ENCODE data around the gene PWWP2B.

The PWWP2B gene

DNA sequence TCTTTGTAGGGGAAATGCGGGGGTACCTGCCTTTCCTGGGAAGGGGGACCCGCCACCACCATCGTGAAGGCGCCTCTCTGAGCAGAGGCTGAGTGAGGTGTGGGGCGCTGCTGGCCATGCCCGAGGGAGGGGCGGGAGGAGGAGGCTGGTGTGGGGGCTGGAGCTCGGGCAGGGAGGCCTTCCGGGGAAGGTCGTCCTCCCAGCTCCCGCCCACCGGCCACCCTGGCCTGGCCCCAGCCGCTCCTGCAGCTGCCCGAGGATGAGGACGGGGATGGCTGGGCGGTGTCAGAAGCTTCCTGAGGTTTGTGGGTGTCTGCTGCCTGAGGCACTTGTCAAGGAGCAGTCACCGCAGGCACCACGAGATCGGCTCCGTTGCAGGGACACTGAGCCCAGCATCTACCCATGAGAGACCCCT lies 11.4 kb downstream of the PWWP2B start:
- FAIRE-seq (no peak), DNase-seq (ENCODE audit: insufficient read length, low spot score) (no peak)
- TF ChIP-seq POLR2AphosphoS5 (IDR thresholded peaks at IDR 0.05; ENCODE audit: low read depth, low read length) (no peak), PAX5 (IDR thresholded peaks at IDR 0.05; ENCODE audit: insufficient read depth, low read length, severe bottlenecking) (no peak), POLR2A (IDR thresholded peaks at IDR 0.05; ENCODE audit: low read depth, low read length) (no peak), TAF1 (IDR thresholded peaks at IDR 0.05; ENCODE audit: low read depth, low read length) (no peak)

DNA sequence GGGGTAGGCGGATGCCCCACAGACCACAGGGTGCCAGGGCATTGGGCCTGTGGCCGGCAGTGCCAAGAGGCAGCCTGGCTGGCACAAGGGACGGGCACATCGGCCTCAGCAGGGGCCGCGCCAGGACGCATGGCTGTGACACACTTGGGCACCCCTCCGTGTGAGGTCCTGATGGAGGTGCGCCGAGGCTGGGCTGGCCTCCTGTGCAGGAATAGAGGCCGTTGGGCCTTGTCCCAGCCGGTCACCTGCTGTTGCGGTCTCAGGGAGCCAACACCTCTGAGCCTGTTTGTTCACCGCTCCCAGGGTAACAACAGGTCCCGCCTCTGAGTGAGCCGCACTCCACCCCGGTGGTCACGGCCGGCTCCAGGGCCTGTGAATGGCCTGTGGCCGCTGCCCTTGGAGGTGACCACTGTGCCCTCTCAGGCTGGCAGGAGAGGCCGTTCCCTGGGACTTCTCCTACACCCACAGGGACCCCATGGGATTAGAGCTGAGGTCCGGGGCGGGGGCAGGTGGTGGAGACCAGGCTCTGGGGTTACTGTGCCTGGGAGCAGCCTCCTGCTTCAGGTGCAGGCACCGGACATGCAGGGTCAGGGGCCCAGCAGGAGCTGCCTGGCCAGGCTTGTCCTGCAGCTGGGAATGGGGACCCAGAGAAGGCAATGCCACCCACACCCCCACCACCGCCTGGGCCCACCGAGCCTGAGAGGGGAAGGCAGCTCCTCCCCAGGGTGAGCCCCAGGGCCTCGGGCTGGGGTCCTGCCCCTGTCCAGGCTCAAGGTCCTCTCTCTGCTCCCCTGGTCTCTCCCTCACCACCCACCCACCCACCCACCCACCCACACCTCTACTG lies 12.0 kb downstream of the PWWP2B start:
- TF ChIP-seq TAF1 (IDR thresholded peaks at IDR 0.05; ENCODE audit: low read depth, low read length), result no peak
- no peak for TF ChIP-seq POLR2AphosphoS5 (IDR thresholded peaks at IDR 0.05; ENCODE audit: low read depth, low read length)
- no peak for TF ChIP-seq SPI1 (IDR thresholded peaks at IDR 0.05; ENCODE audit: low read depth, low read length)
- no peak for TF ChIP-seq POU2F2 (IDR thresholded peaks at IDR 0.05; ENCODE audit: low read depth, low read length)
- no peak for TF ChIP-seq POLR2A (IDR thresholded peaks at IDR 0.05; ENCODE audit: low read depth, low read length)
- TF ChIP-seq PAX5 (IDR thresholded peaks at IDR 0.05; ENCODE audit: insufficient read depth, low read length, severe bottlenecking), result no peak
- FAIRE-seq (no peak), DNase-seq (ENCODE audit: insufficient read length, low spot score) (no peak)

DNA sequence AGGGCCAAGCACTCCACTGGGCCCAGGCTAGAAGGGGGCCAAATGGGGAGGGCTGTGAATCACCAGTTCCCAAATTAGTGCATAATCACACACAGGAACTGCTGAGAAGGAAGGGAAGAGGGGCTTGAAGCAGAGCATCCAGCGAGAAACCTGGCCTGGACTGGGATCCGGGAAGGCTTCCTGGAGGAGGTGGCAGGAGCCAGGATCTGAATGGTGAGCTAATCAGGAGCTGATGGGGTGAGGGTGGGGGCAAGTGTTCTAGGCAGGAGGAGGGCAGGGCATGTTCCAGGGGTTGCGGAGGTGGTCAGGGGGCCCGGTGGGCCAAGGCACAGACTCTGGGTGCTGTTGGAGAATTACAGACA lies 12.6 kb downstream of the PWWP2B start:
- TF ChIP-seq PAX5 (IDR thresholded peaks at IDR 0.05; ENCODE audit: insufficient read depth, low read length, severe bottlenecking) (no peak), TAF1 (IDR thresholded peaks at IDR 0.05; ENCODE audit: low read depth, low read length) (no peak), POLR2A (IDR thresholded peaks at IDR 0.05; ENCODE audit: low read depth, low read length) (no peak), SPI1 (IDR thresholded peaks at IDR 0.05; ENCODE audit: low read depth, low read length) (no peak)
- DNase-seq (ENCODE audit: insufficient read length, low spot score), result no peak
- FAIRE-seq, result no peak

DNA sequence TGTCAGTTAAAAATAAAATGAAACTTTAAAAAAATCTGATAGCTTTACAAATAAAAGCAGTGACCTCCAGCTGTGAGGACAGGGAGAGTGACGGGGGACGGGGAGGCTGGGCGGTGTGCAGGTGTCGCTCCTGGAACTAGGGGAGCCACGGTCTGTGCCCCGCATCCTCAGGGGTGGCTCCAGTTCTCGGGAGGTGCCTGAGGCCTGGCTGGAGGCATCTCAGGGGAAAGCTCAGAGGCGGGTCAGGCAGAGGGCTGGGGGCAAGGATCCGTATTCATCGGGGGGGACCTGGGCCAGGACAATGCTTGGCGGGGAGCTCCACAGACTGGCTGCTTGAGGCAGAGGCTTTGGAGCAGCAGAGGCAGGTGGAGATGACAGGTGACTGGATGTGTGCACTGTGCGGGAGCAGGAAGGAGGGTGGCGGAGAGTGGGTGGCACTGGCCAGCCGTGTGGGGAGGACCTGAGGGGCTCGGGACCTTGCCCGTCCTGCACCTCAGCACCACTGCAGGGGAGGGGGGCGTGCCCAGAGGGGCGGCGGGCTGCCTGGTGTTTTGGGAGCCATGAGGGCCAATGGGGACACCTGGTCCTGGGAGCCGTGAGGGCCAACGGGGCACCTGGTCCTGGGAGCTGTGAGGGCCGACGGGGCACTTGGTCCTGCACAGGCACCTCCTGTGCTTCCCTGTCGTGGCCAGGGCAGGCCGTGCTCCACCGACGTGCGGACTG lies 13.2 kb downstream of the PWWP2B start:
- TF ChIP-seq SPI1 (IDR thresholded peaks at IDR 0.05; ENCODE audit: low read depth, low read length) (no peak), TAF1 (IDR thresholded peaks at IDR 0.05; ENCODE audit: low read depth, low read length) (no peak), POU2F2 (IDR thresholded peaks at IDR 0.05; ENCODE audit: low read depth, low read length) (no peak), POLR2A (IDR thresholded peaks at IDR 0.05; ENCODE audit: low read depth, low read length) (no peak), PAX5 (IDR thresholded peaks at IDR 0.05; ENCODE audit: insufficient read depth, low read length, severe bottlenecking) (no peak), POLR2AphosphoS5 (IDR thresholded peaks at IDR 0.05; ENCODE audit: low read depth, low read length) (no peak)
- FAIRE-seq (no peak), DNase-seq (ENCODE audit: insufficient read length, low spot score) (no peak)

DNA sequence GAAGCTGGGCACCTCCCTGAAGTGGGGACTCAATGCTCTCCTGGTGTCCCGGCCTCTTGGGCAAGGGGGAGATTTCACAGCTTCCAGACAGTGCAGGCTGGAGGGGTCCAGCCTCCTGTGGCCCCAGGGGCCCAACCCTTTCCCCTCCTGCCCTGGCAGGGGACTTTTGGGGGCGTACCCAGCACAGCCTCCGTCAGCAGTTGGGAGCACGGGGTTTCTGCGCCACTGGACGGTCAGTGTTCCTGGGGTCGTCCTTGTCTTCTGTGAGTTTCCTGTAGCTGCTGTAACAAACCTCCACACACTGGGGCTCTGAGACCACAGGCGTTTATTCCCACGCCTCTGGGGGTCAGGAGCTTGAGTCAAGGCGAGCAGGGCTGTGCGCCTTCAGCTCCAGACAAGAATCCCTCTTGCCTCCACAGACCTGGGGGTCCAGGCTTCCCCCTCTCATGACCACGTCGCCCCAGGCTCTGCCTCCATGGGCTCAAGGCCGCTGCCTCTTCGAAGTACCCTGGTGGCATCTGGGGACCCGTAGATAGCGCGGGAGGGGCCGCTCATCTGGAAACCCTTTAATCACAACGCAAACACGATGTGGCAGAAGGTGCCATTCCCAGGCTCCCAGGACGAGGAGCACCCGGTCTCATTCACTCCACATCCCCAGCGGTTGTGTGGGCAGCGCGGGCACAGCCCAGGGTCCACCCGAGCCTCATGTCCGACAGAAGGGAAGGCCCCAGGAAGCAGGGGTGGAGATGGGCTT lies 14.0 kb downstream of the PWWP2B start:
- TF ChIP-seq PAX5 (IDR thresholded peaks at IDR 0.05; ENCODE audit: insufficient read depth, low read length, severe bottlenecking) (no peak), POU2F2 (IDR thresholded peaks at IDR 0.05; ENCODE audit: low read depth, low read length) (no peak), POLR2A (IDR thresholded peaks at IDR 0.05; ENCODE audit: low read depth, low read length) (no peak), SPI1 (IDR thresholded peaks at IDR 0.05; ENCODE audit: low read depth, low read length) (no peak), TAF1 (IDR thresholded peaks at IDR 0.05; ENCODE audit: low read depth, low read length) (no peak)
- FAIRE-seq (no peak), DNase-seq (ENCODE audit: insufficient read length, low spot score) (no peak)

DNA sequence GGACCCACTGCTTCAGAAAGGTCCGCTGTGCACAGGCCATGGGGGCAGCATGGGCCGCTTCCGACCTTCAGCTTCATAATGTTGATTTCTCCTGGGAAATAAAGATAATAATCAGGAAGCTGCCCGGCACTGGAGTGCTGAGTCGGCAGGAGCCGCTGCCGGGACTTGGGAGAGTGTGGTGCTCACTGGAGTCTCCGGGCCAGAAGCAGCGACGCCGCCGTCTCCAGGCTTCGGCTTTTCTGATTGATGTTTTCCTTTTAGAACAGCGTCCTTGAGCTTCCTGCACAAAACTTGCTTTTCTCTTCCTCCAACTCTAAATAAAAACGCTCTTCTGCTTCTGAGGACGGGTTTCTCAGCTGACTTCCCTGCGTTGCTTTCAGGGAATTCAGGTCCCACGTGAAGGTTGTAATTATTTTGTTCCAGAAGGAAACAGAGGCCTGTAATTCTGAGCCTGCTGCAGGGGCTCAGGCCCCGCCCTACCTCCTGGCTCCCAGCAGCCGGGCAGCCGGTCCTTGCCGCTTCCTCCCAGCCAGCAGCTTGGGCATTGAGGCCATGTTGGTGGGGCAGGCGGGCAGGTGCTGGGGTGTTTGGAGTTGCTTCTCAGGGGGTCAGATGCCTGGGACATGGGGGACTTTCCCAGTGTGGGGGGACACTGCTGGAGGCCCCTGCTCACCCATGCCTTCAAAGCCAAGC lies 14.7 kb downstream of the PWWP2B start:
- TF ChIP-seq SPI1 (IDR thresholded peaks at IDR 0.05; ENCODE audit: low read depth, low read length), result no peak
- DNase-seq (ENCODE audit: insufficient read length, low spot score) (no peak), FAIRE-seq (no peak)

DNA sequence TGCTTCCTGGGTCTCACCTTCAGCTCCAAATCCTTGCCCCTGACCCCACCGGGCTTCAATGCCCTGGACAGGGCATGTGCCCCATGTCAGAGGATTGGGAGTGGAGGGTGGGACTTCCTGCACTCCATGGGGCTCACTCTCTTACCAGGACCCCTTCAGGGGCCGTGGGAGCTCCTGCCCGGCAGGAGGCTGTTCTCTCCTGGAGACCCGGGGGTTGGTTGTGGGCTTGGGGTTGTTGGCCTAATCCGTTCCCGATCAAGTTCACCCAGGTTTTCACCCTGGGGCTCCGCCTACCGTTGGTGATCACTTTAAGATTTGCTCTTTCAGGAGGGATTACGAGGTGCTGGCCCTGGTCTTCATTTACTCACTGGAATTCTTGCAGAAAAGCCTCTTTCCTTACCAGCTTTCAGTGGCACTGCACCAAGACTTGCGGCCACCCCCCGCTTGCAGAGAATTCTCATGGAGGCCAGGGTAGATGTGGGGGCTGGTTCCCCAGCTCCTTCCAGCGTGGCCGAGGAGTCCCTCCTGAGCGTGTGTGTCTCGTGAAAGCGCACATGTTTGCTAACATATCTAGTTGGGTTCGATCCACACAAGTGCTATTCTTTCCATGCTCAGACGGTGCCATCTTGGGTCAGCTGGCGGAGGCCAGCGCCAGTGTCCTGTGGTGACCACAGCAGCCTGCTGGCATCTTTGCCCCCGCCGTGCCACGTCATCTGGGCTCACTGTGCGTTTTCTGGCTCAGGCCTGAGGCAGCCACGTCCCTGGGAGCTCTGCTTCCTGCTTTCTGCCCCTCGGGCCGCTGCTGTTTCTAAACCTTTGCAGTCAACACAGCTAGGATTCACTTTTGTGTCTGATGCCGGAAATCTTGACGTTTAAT lies 15.6 kb downstream of the PWWP2B start:
- no peak for FAIRE-seq
- no peak for TF ChIP-seq POLR2AphosphoS5 (IDR thresholded peaks at IDR 0.05; ENCODE audit: low read depth, low read length)
- no peak for TF ChIP-seq PAX5 (IDR thresholded peaks at IDR 0.05; ENCODE audit: insufficient read depth, low read length, severe bottlenecking)
- no peak for TF ChIP-seq TAF1 (IDR thresholded peaks at IDR 0.05; ENCODE audit: low read depth, low read length)
- TF ChIP-seq SPI1 (IDR thresholded peaks at IDR 0.05; ENCODE audit: low read depth, low read length), result no peak
- TF ChIP-seq POU2F2 (IDR thresholded peaks at IDR 0.05; ENCODE audit: low read depth, low read length), result no peak
- TF ChIP-seq POLR2A (IDR thresholded peaks at IDR 0.05; ENCODE audit: low read depth, low read length), result no peak
- DNase-seq (ENCODE audit: insufficient read length, low spot score), result no peak

DNA sequence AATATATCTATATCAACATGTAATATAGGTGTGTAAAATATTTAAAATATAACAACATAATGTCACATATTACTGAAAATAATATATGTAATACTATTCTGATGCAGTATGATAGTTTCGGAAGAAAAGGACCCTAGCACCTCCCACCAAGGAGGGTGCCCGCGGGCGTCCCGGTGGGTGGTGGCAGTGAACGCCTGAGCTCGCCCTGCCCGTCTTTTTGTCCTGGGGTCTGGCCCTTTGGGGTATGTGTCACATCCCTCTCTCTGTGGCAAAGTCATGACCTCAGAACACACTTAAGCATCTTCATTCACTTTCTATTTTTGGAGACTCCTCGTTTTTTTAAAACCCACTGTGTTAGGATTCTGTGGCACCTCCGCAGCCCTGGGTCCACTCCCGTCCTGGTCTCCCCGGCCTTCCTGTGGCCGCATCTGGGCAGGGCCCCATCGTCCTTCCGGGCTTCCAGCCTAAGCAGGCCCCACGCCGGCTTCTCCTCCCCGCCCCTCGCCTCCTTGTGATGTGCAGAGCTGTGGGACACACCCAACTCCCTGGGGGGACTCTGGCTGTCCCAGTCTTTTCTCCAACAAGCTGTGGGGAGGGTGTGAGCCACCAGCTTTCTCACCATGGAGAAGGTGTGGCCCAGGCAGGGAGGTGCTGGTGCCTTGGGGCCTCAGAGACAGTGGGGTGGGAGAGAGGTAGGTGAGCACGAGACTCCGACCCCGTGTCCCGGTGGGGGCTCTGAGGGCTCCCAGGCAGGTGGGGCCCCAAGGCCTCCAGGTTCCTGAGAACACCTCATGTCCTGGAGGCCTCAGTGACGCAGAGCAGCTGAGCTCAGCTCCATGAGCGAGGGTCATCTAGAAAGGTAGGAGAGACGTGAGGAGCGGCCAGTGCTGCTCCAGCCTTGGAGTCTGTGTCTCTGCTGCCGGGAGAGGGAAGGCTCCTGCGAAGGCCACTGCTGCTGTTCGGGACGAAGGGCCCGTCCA lies 16.5 kb downstream of the PWWP2B start:
- TF ChIP-seq SPI1 (IDR thresholded peaks at IDR 0.05; ENCODE audit: low read depth, low read length) (no peak), POU2F2 (IDR thresholded peaks at IDR 0.05; ENCODE audit: low read depth, low read length) (no peak), TAF1 (IDR thresholded peaks at IDR 0.05; ENCODE audit: low read depth, low read length) (no peak), POLR2A (IDR thresholded peaks at IDR 0.05; ENCODE audit: low read depth, low read length) (no peak), POLR2AphosphoS5 (IDR thresholded peaks at IDR 0.05; ENCODE audit: low read depth, low read length) (no peak), PAX5 (IDR thresholded peaks at IDR 0.05; ENCODE audit: insufficient read depth, low read length, severe bottlenecking) (no peak)
- FAIRE-seq (no peak), DNase-seq (ENCODE audit: insufficient read length, low spot score) (no peak)

Measured in GM12891 (cell line).